HG02870 (cell line): Measurements from ENCODE around the gene NUP160.

ENCODE experiments used
- ATAC-seq: cut with Tn5 transposase; IDR thresholded peaks from one replicate; pipeline ENCODE4 v1.9.1; 2021; ENCODE audit warnings: mild to moderate bottlenecking, moderate library complexity; ENCODE audit not compliant: unreplicated experiment

NUP160 gene

DNA sequence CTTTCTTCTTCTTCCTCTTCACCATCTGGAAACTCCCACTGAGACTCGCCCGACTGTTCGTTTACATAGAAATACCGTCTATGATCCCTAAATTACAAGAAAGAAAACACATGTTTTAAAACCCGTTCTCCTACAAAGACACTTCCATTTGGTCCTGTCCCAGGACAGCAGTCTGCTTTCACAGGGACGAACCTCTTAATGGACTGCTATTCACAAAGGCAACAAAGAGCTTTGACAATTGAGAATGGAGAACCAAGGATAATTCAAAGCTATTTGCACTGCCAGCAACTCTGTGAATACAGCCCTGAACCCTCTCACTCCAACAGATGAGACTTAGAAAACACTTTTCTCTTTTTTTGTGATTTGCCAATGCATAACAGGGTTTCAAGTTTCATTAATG lies 116.7 kb downstream of the NUP160 start:
- ATAC-seq = no peak
